Cardiac ventricle fibroblast (primary cell): ENCODE measurements around the gene KIAA1191. TPM values are rescaled to one million over a fixed set of nuclear protein-coding genes. Genes with fewer than 3 reads are reported as not detected.

Experiments used
- total RNA-seq: library from RNA; depleted of rRNA; stranded (reverse); fragments of >200 nt; gene quantifications from 2 replicates; pipeline ENCODE4 v1.2.3, GENCODE V29; 2015

KIAA1191 gene, protein sequence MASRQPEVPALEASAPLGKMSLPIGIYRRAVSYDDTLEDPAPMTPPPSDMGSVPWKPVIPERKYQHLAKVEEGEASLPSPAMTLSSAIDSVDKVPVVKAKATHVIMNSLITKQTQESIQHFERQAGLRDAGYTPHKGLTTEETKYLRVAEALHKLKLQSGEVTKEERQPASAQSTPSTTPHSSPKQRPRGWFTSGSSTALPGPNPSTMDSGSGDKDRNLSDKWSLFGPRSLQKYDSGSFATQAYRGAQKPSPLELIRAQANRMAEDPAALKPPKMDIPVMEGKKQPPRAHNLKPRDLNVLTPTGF
- 44.6 and 52.2 TPM in 2 replicates for total RNA-seq

DNA sequence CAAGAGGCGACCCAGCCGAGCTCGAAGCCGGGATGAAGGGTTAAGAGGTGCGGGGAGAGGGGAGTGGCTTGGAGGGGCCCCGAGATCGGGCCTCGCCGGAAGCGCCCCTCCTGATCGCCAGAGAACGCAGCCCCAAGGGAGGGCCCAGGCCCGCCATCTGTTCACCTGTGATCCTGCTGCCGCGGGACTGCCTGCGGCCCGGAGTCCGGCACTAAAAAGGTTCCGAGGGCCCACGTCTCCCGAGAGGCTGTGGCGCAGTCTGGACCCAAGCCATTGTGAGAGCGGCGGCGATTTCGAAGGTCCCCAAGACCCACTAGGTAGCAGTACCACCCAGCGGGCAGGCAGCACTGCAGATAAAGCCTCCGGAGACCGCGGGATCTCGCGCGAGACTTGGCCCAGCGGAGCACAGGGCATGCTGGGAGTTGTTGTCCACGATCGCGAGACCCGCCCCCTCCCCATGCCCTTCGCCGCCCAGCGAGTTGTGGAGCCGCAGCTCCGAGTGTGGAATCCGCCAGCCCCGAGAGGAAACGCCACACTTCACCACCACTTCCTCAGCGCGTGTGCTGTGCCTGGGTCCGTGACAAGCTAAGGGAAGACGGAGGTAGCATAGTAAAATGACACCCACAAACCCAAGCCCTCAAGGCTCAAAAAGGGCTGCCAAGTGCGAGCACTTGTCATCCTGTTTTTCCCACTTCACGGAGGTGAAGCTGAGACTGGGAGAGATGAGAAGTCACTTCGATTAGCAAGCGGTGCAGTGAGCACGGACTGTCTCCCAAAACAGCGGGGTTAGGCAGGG lies at the start of gene KIAA1191:
TSS of gene KIAA1191 (minus strand) at position 328 of the 796 bp plus-strand sequence. CDS start 2,256 bp downstream, outside the sequence.

DNA sequence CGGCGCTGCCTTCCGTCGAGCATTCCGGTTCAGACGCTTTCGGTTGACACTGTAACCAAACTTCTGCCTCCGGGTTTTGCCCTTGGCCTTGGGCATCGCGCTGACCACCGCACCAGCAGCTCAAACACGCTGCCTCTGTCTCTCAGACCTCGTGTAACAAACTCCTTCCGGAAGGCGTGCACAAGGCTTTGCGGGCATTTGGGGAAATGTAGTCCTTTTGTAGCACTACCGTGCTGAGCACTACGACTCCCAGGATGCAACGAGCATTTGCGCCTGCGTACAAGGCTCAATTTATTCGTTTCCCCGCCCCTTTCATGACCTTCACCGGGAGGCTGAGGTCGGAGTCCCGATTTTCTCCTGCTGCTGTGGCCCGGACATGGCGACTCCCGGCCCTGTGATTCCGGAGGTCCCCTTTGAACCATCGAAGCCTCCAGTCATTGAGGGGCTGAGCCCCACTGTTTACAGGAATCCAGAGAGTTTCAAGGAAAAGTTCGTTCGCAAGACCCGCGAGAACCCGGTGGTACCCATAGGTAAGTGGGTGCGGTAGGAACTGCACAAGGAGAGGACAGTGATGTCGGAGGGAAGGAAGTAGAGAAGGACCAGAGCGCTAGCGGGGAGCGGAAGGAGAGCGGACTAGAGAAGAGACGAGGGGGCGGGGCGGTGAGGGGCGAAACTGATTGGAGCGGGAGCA lies 27.0 kb upstream of the KIAA1191 start, which contains the start of the genes HIGD2A and NOP16:
TSS of gene HIGD2A (plus strand) at position 308 of the 691 bp plus-strand sequence. CDS start at position 377, 69 bp downstream.
TSS of gene NOP16 (minus strand) at position 155 of the 691 bp plus-strand sequence. CDS start at position 96, 59 bp downstream.

GRCh38 chr5:176365351-176366231 lies 4.0 kb upstream of the KIAA1191 start, which contains the start of gene ARL10:
Gene ARL10, plus strand, starts transcription at chr5:176365487. Its CDS starts 77 bp downstream, at chr5:176365564.

Other genes starting within 250 kb of the KIAA1191 start
- gene SIMC1, start 123.3 kb downstream of the KIAA1191 start, total RNA-seq = 6.7 and 12.7 TPM in 2 replicates
- 8.4 and 9.0 TPM in 2 replicates for gene ARL10, start 3.7 kb upstream of the KIAA1191 start, total RNA-seq
- gene NOP16, start 26.8 kb upstream of the KIAA1191 start, total RNA-seq = 19.1 and 19.6 TPM in 2 replicates
- gene HIGD2A, start 27.0 kb upstream of the KIAA1191 start, total RNA-seq = 70.5 and 122 TPM in 2 replicates
- gene CLTB, start 54.8 kb upstream of the KIAA1191 start, total RNA-seq = 72.9 and 73.5 TPM in 2 replicates
- gene FAF2, start 86.6 kb upstream of the KIAA1191 start, total RNA-seq = 26.2 and 27.1 TPM in 2 replicates
- gene RNF44, start 175.6 kb upstream of the KIAA1191 start, total RNA-seq = 6.7 and 11.5 TPM in 2 replicates
- not detected in 2 replicates for gene CDHR2, start 187.6 kb upstream of the KIAA1191 start, total RNA-seq
- gene GPRIN1, start 248.4 kb upstream of the KIAA1191 start, total RNA-seq = 2.2 and 2.4 TPM in 2 replicates